ENCODE data around the gene CCL2.

The CCL2 gene

DNA sequence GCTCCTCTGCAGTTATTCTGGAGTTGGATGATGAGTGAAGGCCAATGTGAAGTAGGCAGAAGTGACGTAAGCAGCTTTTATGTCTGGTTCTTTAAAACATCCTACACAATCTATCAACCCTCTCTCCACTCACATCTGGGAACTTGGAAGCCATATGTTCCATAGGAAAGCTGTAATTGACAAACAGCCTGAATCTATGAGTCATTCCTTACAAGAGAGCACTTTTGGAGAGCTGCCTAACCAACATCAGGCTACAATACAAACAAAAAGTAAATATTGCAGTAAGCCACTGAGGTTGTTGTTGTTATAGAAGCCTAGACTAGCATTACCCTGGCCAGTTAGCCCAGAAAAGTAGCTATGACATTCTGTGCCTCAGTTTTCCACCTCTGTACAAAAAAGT lies 20.8 kb downstream of the CCL2 start:
- no peak for DNase-seq

DNA sequence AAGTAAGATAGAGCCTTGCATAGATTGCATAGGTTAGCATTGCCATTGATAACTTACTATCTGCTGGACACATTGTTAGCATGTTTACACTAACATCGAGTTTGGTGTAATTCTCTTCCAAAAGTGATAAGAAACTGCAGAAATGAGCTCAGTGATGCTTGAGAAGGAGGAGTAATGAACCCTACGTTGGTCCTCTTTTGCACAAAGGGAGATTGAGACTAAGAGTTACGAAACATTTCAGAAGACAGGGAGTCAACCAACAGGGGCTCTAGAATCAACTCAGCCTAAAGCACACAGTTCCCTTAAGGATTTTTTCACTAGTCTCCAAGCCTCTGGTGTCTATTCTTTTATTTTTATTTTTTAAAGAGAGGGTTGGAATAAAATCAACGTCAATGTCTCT lies 21.7 kb downstream of the CCL2 start:
- no peak for DNase-seq

DNA sequence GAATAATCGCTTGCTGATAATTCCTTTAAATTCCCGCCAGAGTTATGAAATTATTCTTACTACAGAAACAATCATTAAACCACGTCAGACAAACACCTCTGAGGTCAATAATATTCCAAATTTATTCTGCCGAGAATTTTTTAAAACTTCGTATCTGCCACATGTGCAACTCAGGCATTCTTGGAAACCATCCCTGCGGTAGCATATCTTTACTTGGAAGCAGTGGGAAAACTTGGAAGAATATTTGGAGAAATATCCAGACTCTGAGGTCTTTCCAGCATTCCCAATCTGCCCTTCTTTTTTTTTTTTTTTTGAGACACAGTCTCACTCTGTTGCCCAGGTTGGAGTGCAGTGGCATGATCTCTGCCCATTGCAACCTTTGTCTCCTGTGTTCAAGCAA lies 28.5 kb downstream of the CCL2 start:
- no peak for DNase-seq

DNA sequence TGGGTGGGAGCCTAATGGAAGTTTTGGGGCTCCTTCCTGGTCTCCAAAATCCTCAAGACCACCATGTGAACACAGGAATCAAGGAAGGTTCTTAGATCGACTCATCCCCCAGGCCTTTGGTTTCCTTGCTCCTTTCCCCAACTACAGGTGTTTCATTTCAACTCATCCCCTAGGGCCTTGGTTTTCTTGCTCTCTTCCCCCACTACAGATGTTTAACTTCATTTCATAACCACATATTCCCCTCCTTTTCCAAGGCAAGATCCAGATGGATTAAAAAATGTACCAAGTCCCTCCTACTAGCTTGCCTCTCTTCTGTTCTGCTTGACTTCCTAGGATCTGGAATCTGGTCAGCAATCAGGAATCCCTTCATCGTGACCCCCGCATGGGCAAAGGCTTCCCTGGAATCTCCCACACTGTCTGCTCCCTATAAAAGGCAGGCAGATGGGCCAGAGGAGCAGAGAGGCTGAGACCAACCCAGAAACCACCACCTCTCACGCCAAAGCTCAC lies 30.3 kb downstream of the CCL2 start, which contains the start of gene CCL11:
Gene CCL11, plus strand, starts transcription at position 457 of the 507 bp plus-strand sequence. CDS start 67 bp downstream, outside the sequence.
- no peak for DNase-seq

DNA sequence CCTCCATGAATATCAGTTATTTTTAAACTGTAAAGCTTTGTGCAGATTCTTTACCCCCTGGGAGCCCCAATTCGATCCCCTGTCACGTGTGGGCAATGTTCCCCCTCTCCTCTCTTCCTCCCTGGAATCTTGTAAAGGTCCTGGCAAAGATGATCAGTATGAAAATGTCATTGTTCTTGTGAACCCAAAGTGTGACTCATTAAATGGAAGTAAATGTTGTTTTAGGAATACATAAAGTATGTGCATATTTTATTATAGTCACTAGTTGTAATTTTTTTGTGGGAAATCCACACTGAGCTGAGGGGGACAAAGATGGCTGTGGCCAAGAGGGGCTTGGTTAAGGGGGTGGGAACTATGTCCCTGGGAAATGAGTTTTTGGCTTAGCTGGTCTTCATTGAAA lies 32.8 kb downstream of the CCL2 start:
- no peak for DNase-seq

DNA sequence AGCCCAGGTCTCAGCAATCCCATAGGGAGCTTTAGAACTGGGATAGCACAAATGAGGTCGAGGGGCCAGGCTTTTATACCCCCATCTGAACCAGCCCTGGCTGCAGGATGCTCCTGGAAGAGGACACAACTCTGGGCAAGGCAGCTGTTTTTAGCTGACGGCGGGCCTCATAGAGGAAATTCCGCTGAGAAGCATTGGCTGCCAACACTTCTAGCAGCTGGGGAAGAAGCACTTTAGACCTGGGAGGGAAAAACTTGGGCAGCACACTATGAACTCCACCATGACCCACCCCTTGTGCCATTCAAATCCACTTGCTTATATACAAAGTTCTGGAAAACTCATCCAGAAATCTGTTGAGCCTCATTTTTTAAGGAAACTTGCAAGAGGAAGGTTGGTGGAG lies 35.5 kb downstream of the CCL2 start:
- no peak for DNase-seq

DNA sequence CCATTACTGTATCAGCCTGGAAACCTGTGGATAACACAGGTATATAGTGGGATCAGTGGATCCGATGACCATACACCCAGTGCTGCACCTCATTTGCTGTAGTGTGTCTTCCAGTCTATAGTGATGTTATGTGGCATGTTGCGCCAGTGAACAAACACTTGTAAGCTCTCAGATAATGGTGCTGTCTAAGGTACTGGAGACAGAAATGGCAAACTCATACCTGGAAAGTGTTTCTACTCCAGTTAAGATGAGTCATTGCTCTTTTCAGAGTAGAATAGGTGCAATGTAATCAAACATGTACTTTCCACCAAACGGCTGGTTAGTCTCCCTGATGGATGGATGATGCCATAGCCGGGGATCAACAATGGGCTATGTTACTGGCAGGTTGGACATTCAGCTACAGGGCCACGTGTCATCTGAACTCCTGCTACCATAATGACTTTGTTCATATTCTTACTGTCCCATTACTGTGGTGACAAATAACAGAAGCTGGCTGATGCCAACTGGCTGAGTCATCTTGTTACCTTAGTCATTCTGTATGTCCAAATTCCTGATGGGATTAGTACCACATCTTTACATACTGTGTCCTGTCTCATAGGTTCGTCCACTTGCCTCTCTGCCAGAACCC lies 36.8 kb downstream of the CCL2 start:
- no peak for DNase-seq

DNA sequence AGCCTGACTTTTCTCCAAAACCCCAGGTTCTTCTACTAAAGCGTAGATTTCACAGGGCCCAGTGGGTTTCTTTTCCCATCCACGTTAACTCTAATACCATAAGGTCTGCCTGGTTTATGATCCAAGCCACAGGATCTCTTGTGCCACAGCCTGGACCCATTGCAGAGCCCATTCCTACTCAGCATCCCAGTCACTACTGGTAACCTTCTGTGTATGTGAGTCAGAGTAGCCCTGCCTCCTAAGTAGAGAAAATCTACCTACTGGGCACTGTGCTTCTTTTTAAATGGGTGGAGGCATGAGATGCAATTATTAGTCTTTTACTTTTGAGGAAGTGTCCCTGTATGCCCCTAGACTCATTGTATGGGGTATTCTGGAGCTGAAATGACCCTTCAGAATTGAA lies 43.9 kb downstream of the CCL2 start:
- no peak for DNase-seq

DNA sequence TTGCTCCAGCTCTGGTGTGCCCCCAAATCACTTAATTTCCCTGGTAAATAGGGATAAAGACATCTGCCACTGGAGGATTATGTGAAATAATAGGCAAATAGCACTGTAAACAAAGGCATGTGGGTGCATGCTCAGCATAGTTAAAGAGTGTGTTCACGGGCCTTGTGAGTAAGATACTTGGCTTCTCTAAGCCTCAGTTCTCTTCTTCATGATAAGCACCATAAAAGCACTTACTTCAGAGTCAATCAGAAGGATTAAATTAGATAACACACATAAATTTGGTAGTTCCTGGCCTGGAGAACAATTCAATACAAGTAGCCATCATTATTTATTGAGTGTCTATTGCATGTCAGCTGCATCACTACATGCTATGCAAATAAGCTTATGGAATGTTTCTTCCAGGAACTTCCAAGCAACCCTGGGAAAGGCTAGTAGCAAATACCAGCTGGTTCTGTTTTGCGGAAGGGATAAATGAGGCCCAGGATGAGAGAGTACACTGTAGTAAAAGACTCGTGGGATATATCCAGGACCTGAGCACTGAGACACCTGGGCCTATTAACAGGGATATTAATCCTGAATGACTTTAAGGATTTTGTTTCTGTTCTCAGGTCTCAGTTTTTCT lies 45.0 kb downstream of the CCL2 start:
- no peak for DNase-seq

DNA sequence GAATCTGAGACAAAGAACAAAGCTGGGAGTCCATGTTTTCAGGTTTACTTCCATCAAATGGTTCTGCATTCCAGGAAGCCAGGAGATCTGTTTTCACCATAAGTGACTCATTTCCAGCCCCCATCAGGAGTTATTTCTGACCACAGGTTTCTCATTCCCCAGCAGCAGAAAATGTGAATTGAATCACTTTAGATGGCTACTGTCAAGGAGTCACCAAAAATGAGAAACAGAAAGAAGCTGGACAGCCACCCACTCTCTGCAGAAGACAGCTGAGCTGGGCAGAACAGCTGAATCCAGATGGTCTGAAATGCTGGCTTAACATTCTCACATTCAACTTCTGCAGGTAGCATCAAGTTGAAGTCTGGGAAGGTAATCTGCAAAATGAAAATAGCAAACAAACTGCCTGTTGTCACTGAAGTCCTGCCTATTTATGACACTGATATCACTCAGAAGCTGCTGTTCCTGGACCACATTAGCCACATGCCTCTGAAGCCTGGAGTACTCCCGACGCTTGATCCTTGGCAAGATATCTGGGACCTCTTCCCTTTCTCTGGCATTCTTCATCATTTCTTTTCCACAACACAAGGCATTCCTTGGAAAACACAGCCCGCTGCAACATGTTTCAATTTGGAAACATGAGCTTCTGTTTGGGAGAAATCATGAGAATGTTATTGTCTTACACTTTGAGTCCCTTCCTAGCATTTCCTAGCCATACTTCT lies 45.7 kb downstream of the CCL2 start:
- no peak for DNase-seq

DNA sequence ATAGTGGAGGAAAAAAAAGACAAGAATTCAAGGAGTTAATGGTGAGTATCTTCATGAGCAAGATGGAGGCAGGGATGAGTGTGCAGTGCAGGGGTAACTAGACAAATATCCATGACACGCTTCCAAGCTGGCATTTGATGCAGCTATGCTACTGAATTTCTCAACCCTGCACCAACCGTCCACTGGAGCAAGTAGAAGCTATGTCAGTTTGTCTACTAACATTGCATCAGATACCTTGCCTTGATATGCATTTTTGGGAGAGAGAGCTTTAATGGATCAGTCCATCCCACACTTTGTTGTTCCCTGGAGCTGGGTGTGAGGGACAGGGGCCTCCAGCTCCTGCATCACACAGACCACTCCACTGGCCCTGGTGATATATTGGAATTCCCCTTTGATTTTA lies 46.9 kb downstream of the CCL2 start:
- no peak for DNase-seq

DNA sequence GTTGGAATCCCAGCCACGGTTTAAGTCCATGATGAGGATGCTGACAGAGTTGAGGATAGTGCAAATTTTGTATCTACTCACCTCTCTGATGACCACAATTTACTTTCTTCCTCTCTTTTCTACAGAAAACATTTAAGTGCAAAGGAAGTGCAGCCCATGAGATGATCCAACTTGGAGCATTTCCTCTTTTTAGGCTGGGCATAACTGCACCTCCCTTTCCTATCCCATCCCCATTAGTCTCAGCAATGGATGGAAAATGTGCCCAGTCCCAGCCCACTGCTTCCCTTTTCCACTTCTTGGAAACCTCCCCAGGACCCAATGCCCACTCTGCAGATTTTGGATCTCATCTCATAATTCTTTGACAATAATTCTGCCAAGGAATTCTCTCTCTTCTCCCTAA lies 47.6 kb downstream of the CCL2 start:
- DNase-seq = no peak

DNA sequence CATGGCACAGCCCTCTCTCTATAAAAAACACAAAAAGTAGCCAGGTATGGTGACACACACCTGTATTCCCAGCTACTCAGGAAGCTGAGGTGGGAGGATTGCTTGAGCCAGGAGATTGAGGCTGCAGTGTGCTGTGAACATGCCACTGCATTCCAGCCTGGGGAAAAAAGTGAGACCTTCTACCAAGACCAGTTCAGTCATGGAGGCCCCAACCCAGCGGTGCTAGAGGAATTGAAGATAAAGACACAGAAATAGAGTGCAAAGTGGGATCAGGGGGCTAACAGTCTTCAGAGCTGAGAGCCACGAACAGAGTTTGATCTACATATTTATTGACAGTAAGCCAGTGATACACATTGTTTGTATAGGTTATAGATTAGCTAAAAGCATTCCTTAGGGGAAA lies 48.5 kb downstream of the CCL2 start:
- no peak for DNase-seq

DNA sequence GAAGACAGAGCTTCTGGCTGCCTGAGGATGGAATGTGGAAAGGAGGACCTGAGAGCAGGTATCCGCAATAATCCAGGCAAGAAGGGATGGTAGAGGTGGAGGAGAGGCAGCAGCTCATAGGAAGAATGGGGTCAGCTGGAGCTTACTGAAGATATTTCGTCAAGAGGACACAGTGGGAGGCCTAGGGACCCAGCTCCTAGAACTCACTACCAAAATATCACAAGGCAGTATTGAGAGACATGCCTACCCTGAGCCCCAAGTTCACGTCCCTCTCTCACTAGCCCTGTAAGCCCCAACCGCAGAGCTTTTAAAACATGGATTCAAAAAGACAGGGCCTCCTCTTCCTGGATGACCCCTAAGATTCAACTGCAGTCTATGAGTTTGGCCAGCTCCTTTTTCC lies 50.0 kb downstream of the CCL2 start:
- no peak for DNase-seq

DNA sequence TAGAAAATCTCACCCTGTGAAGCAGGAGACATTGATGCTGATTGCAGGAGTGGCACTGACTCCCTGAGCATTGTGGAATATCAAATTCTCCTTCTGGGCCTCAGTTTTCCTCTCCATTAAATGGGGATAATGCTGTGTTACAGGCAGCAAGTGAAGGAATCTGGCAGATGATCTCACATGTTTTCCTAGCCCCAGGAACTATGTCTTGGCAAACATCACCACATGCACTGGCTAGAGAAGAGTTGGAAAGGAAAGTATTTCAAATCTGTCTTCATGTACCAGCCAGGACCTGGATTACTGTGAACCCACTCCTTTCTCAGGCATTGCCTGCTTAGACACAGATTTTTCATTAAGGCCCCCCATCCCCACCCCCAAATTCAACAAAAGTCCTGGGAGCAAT lies 50.5 kb downstream of the CCL2 start:
- no peak for DNase-seq

DNA sequence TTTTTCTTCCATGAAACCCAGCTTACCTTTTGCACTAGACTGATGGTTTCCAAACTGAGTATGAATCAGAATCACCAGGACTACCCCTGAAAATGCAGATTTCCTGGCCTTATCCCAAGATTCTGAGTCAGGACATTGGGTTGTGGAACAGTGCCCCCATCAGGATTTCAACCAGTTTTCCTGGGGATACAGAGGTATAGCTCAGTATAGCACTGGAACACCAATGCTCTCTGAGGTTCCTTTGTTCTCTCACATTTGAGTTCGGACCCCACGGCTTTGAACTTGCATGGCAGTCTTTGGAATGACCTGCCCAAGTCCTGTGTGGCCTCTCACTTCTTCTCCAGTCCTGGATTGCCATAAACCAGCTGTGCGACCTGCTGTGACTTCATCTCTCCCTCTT lies 51.4 kb downstream of the CCL2 start:
- DNase-seq = no peak
